HG03039 (cell line): ENCODE data around the gene RAB6B.

Experiments used
- ATAC-seq: cut with Tn5 transposase; IDR thresholded peaks from one replicate; pipeline ENCODE4 v1.9.1; 2021; ENCODE audit warnings: mild to moderate bottlenecking, moderate library complexity; ENCODE audit not compliant: unreplicated experiment

Gene RAB6B

GRCh38 chr3:133860519-133860918, 35.2 kb downstream of the RAB6B start:
- no peak for ATAC-seq

GRCh38 chr3:133859381-133860234, 36.1 kb downstream of the RAB6B start:
- ATAC-seq, result no peak

GRCh38 chr3:133857767-133858166, 37.9 kb downstream of the RAB6B start:
- no peak for ATAC-seq

GRCh38 chr3:133856316-133856715, 39.4 kb downstream of the RAB6B start:
- no peak for ATAC-seq

GRCh38 chr3:133855772-133856171, 39.9 kb downstream of the RAB6B start:
- ATAC-seq, result no peak

GRCh38 chr3:133855002-133855370, 40.7 kb downstream of the RAB6B start:
- ATAC-seq, result no peak

- no peak for ATAC-seq
Observed at GRCh38 chr3:133854264-133855001, 41.2 kb downstream of the RAB6B start.

- ATAC-seq, result no peak
Observed at GRCh38 chr3:133853925-133854227, 41.8 kb downstream of the RAB6B start.

- ATAC-seq, result no peak
Observed at GRCh38 chr3:133853063-133853924, 42.4 kb downstream of the RAB6B start.

- no peak for ATAC-seq
Observed at GRCh38 chr3:133851931-133852330, 43.8 kb downstream of the RAB6B start.

- peak; percentile 45 for ATAC-seq
Observed at GRCh38 chr3:133851266-133851906, 44.3 kb downstream of the RAB6B start.

- no peak for ATAC-seq
Observed at GRCh38 chr3:133850034-133850433, 45.6 kb downstream of the RAB6B start.

- ATAC-seq, result no peak
Observed at GRCh38 chr3:133849346-133849745, 46.3 kb downstream of the RAB6B start.

- no peak for ATAC-seq
Observed at GRCh38 chr3:133845127-133845526, 50.6 kb downstream of the RAB6B start.

GRCh38 chr3:133843634-133844033, 52.0 kb downstream of the RAB6B start:
- no peak for ATAC-seq

GRCh38 chr3:133842158-133842557, 53.5 kb downstream of the RAB6B start:
- ATAC-seq, result no peak

GRCh38 chr3:133841196-133841595, 54.5 kb downstream of the RAB6B start:
- no peak for ATAC-seq

- no peak for ATAC-seq
Observed at GRCh38 chr3:133840767-133841166, 54.9 kb downstream of the RAB6B start.

- no peak for ATAC-seq
Observed at GRCh38 chr3:133840055-133840737, 55.5 kb downstream of the RAB6B start.
